OCI-LY1 (cell line): ENCODE results near the gene TBX4.

Experiments used
- CTCF ChIP-seq: fragments of 200-600 bp; sonication (generic), shearing (Covaris generic); IDR thresholded peaks from 2 replicates; pipeline ENCODE4 v1.5.1; 2017; ENCODE audit warnings: mild to moderate bottlenecking, antibody characterized with exemption, low read length, moderate library complexity, mixed read lengths
- EZH2 ChIP-seq: fragments of 200-600 bp; sonication (generic), shearing (Covaris generic); IDR thresholded peaks from 2 replicates; pipeline ENCODE4 v1.8.0; 2017; ENCODE audit warnings: borderline replicate concordance, mixed run types, mild to moderate bottlenecking, antibody characterized with exemption, low read length, moderate library complexity, mixed read lengths

GRCh38 chr17:61444075-61444474, 8.1 kb upstream of the TBX4 start:
- TF ChIP-seq EZH2 (no peak), CTCF (no peak)
